GM12875 (cell line): ENCODE results near the gene SAMD10.
"Not testable (repeated sequence)": the region's sequence is repeated elsewhere in the genome, so short reads cannot be mapped to it uniquely, and the experiment has no call there.

Experiments
- H3K4me3 ChIP-seq: one replicate; pipeline ENCODE4 v1.5.1; 2011; ENCODE audit warnings: low read depth, low read length, control low read depth
- CTCF ChIP-seq: IDR thresholded peaks from 2 replicates; pipeline ENCODE4 v1.5.1; 2011; ENCODE audit warnings: low read depth, mild to moderate bottlenecking, control low read depth, inconsistent platforms, low read length, moderate library complexity, borderline replicate concordance; ENCODE audit not compliant: insufficient read depth

SAMD10 gene

GRCh38 chr20:63962426-63963347 lies 16.8 kb downstream of the SAMD10 start:
- no peak for TF ChIP-seq CTCF
- no peak overlapping the region for H3K4me3 ChIP-seq

- no peak overlapping the region for H3K4me3 ChIP-seq
- no peak for TF ChIP-seq CTCF
These were observed 17.6 kb downstream of the SAMD10 start for GRCh38 chr20:63961664-63962425.

- H3K4me3 ChIP-seq: not testable (repeated sequence)
These were observed 18.5 kb downstream of the SAMD10 start for GRCh38 chr20:63960654-63961621.

GRCh38 chr20:63959699-63960075 lies 19.8 kb downstream of the SAMD10 start:
- TF ChIP-seq CTCF: no peak
- no peak overlapping the region for H3K4me3 ChIP-seq

- no peak for TF ChIP-seq CTCF
- H3K4me3 ChIP-seq: no peak overlapping the region
These were observed 20.3 kb downstream of the SAMD10 start for GRCh38 chr20:63958964-63959698.

GRCh38 chr20:63958471-63958870 lies 21.0 kb downstream of the SAMD10 start:
- TF ChIP-seq CTCF: no peak
- H3K4me3 ChIP-seq: no peak overlapping the region
